ENCODE data around the gene MAPK8.

DNA sequence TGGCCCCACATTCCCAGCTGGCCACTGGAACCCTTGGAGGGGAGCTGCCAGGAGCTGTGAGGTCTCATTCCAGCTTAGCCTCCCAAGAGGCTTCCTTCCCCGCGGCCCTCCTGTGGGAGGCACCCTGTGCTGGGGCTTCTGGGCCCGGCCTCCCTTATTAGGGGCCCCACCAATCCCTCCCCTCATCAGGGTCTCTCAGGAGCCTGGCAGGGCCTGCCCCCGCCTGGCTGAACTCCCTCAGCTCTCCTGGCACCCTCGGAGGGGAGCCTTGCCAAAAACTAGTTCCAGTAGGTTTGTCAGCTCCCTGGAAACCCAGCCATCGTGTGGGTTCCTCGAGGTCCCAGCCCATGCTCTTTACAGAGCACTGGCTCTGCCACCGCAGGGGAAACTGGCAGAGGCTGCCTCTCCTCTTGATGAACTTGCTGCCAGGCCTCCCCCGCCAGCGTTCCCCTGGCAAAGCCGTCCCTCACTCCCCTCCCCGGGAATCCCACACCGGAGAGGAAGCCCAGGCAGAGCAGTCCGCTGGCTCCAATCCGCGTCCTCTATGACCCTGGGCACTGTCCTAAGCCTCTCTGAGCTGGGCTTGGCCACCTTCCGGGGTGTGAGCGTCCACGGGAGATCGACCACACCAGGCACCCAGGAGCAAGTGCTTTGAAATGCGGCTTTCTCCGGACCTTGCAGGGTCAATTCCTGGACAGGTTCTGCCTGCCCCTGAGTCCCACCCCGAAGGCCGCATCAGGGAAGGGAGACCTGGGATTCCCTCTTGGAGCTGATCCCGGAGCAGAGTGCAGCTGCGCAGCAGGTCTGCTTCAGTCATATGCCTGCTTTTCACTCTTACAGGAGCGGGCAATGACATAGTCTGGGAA is 158.6 kb downstream of the MAPK8 start:
- TF ChIP-seq PTBP1 (IDR thresholded peaks at IDR 0.05; ENCODE audit: low read depth, low read length) (no peak), GABPA (tag; conservative IDR thresholded peaks at IDR 0.05; ENCODE audit: low read depth) (no peak), MTA2 (IDR thresholded peaks at IDR 0.05; ENCODE audit: low read depth) (no peak), ZNF41 (CRISPR knock-in tag; conservative IDR thresholded peaks at IDR 0.05) (no peak), ZKSCAN1 (IDR thresholded peaks at IDR 0.05; ENCODE audit: low read depth, low read length) (no peak), CHD2 (IDR thresholded peaks at IDR 0.05; ENCODE audit: low read depth, low read length) (no peak), TBP (optimal IDR thresholded peaks at IDR 0.05; ENCODE audit: low read depth, low read length) (no peak), RFX1 (IDR thresholded peaks at IDR 0.05) (no peak), ZC3H8 (IDR thresholded peaks at IDR 0.05) (no peak), CTCF (IDR thresholded peaks at IDR 0.05 in 2 of 3, conservative IDR thresholded peaks at IDR 0.05 in 1 of 3; ENCODE audit: insufficient read depth in 2 of 3, low read depth in 1 of 3, low read length in 3 of 3) (no peak), RBM22 (IDR thresholded peaks at IDR 0.05; ENCODE audit: low read depth, low read length, poor library complexity, severe bottlenecking) (no peak)
- TF ChIP-seq, protein P1, sequence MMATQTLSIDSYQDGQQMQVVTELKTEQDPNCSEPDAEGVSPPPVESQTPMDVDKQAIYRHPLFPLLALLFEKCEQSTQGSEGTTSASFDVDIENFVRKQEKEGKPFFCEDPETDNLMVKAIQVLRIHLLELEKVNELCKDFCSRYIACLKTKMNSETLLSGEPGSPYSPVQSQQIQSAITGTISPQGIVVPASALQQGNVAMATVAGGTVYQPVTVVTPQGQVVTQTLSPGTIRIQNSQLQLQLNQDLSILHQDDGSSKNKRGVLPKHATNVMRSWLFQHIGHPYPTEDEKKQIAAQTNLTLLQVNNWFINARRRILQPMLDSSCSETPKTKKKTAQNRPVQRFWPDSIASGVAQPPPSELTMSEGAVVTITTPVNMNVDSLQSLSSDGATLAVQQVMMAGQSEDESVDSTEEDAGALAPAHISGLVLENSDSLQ (IDR thresholded peaks at IDR 0.05) = no peak
- TF ChIP-seq, protein P2, sequence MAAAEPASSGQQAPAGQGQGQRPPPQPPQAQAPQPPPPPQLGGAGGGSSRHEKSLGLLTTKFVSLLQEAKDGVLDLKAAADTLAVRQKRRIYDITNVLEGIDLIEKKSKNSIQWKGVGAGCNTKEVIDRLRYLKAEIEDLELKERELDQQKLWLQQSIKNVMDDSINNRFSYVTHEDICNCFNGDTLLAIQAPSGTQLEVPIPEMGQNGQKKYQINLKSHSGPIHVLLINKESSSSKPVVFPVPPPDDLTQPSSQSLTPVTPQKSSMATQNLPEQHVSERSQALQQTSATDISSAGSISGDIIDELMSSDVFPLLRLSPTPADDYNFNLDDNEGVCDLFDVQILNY (CRISPR knock-in tag; IDR thresholded peaks at IDR 0.05) = no peak
- TF ChIP-seq, protein P3, sequence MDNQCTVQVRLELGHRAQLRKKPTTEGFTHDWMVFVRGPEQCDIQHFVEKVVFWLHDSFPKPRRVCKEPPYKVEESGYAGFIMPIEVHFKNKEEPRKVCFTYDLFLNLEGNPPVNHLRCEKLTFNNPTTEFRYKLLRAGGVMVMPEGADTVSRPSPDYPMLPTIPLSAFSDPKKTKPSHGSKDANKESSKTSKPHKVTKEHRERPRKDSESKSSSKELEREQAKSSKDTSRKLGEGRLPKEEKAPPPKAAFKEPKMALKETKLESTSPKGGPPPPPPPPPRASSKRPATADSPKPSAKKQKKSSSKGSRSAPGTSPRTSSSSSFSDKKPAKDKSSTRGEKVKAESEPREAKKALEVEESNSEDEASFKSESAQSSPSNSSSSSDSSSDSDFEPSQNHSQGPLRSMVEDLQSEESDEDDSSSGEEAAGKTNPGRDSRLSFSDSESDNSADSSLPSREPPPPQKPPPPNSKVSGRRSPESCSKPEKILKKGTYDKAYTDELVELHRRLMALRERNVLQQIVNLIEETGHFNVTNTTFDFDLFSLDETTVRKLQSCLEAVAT (IDR thresholded peaks at IDR 0.05) = no peak

Measured in K562 (cell line).